Measurements from ENCODE around the gene SMIM23.

SMIM23 gene

GRCh38 chr5:171785517-171785916 lies at the start of gene SMIM23:
Gene SMIM23, plus strand, starts transcription at chr5:171785817. Its CDS starts 55 bp downstream, at chr5:171785872.
- DNase-seq (ENCODE audit: low read depth) = no peak

GRCh38 chr5:171736976-171737891 lies 48.4 kb upstream of the SMIM23 start:
- DNase-seq (ENCODE audit: low read depth) = no peak

GRCh38 chr5:171738501-171738900 lies 47.1 kb upstream of the SMIM23 start:
- no peak for DNase-seq (ENCODE audit: low read depth)

GRCh38 chr5:171739271-171739670 lies 46.3 kb upstream of the SMIM23 start:
- DNase-seq (ENCODE audit: low read depth) = no peak

- DNase-seq (ENCODE audit: low read depth) = no peak
These were observed 42.1 kb upstream of the SMIM23 start for GRCh38 chr5:171743436-171744076.

GRCh38 chr5:171744264-171744663 lies 41.4 kb upstream of the SMIM23 start:
- DNase-seq (ENCODE audit: low read depth) = no peak

GRCh38 chr5:171744882-171745281 lies 40.7 kb upstream of the SMIM23 start:
- DNase-seq (ENCODE audit: low read depth) = no peak

- DNase-seq (ENCODE audit: low read depth) = no peak
These were observed 40.0 kb upstream of the SMIM23 start for GRCh38 chr5:171745602-171746001.

GRCh38 chr5:171747061-171747859 lies 38.4 kb upstream of the SMIM23 start:
- no peak for DNase-seq (ENCODE audit: low read depth)

GRCh38 chr5:171748720-171749119 lies 36.9 kb upstream of the SMIM23 start:
- no peak for DNase-seq (ENCODE audit: low read depth)

GRCh38 chr5:171749365-171749764 lies 36.3 kb upstream of the SMIM23 start:
- no peak for DNase-seq (ENCODE audit: low read depth)

GRCh38 chr5:171750311-171750788 lies 35.3 kb upstream of the SMIM23 start:
- DNase-seq (ENCODE audit: low read depth) = no peak

GRCh38 chr5:171755354-171755821 lies 30.2 kb upstream of the SMIM23 start:
- DNase-seq (ENCODE audit: low read depth) = no peak

- DNase-seq (ENCODE audit: low read depth) = peak; percentile 34
These were observed 27.6 kb upstream of the SMIM23 start for GRCh38 chr5:171757853-171758535.

GRCh38 chr5:171759777-171760176 lies 25.8 kb upstream of the SMIM23 start:
- no peak for DNase-seq (ENCODE audit: low read depth)

GRCh38 chr5:171762021-171762608 lies 23.5 kb upstream of the SMIM23 start:
- DNase-seq (ENCODE audit: low read depth) = no peak

- no peak for DNase-seq (ENCODE audit: low read depth)
These were observed 22.7 kb upstream of the SMIM23 start for GRCh38 chr5:171762903-171763302.

- no peak for DNase-seq (ENCODE audit: low read depth)
These were observed 21.4 kb upstream of the SMIM23 start for GRCh38 chr5:171764265-171764664.

GRCh38 chr5:171766875-171767274 lies 18.7 kb upstream of the SMIM23 start:
- DNase-seq (ENCODE audit: low read depth) = no peak

GRCh38 chr5:171770153-171770552 lies 15.5 kb upstream of the SMIM23 start:
- no peak for DNase-seq (ENCODE audit: low read depth)

- no peak for DNase-seq (ENCODE audit: low read depth)
These were observed 13.8 kb upstream of the SMIM23 start for GRCh38 chr5:171771856-171772255.

Measured in HS-27A (cell line).